ENCODE results near the gene ARAF. TPM values are rescaled to one million over a fixed set of nuclear protein-coding genes. Genes with fewer than 3 reads are reported as not detected.

ARAF gene
- total RNA-seq, 1 donor from 2014 or later, result 7.3 TPM

GRCh38 chrX:47564438-47565085 is 3.6 kb downstream of the ARAF start:
- DNase-seq, result no peak

- DNase-seq, result no peak
These were observed 5.8 kb downstream of the ARAF start for GRCh38 chrX:47566841-47567240.

GRCh38 chrX:47568656-47569295 is 7.8 kb downstream of the ARAF start:
- DNase-seq, result no peak

GRCh38 chrX:47570794-47571193 is 9.8 kb downstream of the ARAF start:
- DNase-seq, result no peak

- no peak for DNase-seq
These were observed 10.2 kb downstream of the ARAF start for GRCh38 chrX:47571215-47571614.

DNA sequence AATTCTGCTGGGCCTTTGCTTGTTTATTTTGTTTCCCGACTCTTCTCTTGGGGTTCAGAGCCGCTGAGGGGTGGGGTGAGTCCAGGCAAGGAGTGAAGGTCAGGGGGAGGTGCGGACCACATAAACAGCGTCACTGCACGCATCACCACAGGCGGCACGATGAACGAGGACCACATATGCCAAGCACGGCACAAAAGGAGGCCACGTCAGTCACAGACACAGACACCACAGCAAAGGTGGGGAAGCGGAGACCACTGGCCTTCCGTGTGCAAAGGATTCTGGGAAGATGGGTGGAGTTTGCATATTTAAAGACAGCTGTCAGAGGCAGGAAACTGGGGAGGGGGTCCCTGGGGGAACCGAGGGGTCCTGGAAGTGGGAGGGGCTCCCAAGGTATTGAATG is 10.9 kb downstream of the ARAF start:
- DNase-seq, result no peak

DNA sequence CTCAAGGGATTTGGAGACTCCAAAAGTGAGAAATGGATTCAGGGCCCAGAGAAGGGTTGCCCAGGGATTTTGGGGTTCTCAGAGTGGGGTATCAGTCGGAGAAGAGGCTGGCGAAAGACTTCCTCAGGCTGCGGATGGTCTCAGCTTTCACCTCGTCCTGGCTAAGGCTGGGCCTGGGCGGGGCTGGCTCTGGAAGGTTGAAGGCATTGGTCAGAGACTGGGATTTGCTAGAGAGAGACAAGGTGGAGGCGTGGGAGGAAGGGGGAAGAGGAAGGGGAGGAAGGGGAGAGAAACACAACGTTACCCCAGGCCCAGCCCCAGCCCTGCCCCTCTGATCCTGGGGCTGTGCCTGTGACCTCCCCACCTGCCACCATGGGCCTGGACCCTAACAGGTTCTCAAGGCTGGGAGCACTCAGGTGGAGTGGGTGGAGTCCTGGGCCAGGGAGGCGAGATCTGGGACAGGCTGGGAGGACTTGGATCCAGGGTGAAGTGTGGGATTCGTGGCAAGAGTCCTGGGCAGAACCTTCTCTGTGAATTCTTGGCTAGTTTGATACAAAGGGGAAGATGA is 11.9 kb downstream of the ARAF start:
- DNase-seq, result no peak

DNA sequence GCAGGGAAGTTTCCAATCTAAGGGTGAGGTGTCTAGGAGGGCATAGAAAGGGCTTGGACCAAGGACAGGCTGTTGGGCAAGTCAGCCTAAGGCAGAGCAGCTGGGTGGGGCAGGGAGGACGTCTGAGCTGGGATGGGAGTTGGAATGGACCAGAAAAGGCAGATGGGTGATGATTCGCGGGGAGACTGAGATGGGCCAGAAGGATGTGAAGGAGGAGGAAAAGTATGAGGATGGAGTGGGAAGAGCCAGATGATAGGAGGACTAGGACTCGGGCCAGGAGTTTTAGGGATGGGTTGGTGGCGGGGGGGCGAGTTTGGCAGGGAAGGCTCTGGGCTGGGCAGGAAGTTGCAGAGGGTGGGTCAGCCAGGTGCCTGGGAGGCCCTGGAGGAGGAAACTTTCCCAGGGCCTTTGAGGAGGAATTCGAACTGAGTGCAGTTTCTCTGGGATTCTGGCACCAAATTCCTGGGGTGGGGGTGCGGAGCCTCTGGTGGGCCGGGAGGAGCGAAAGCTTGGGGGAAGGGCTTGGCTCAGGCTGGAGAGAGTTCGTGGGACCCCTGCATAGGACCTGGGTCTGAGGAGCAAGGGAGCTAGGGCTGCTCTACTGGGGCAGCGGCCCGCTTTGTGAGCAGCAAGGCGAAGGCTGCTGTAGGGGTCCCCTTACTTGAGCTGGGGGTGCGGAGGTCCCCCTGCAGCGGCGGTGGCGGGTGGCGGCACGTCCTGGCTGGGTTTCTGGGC is 12.5 kb downstream of the ARAF start:
- no peak for DNase-seq

GRCh38 chrX:47574076-47574546 is 13.1 kb downstream of the ARAF start:
- no peak for DNase-seq

DNA sequence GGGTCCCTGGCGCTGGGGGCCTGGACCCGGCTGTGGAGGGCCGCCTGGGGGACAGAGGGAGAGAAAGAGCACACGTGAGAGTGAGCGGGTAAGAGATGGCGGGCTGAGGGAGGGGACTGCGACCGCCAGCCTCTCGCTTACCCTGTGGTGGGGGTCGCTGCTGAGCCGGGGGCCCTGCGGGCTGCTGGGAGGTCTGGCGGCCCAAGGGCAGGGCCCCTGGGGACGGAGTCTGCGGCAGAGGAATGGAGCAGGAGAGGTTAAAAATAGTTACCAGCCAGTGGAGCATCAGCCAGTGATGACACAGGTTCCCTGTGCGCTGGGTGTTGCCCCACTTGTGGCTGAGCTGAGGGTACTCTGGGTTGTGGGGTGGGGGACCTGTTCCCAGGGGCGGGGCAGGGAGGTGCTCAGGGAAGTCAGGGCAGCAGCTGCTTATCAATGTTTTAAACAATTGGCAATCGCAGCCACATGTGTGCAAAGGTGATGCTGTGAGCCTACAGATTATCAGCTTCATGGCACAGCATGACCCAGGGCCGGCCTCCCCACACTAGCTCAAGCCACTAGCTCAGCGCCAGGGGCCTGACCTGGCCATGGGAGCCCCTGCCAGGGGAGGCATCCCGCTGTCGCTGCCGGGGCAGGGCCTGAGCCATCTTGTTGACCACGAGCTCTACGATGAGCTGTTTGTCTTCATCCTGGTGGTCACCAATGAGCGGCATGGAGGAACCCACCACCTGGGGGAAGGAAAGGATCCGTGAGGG is 13.7 kb downstream of the ARAF start:
- no peak for DNase-seq

DNA sequence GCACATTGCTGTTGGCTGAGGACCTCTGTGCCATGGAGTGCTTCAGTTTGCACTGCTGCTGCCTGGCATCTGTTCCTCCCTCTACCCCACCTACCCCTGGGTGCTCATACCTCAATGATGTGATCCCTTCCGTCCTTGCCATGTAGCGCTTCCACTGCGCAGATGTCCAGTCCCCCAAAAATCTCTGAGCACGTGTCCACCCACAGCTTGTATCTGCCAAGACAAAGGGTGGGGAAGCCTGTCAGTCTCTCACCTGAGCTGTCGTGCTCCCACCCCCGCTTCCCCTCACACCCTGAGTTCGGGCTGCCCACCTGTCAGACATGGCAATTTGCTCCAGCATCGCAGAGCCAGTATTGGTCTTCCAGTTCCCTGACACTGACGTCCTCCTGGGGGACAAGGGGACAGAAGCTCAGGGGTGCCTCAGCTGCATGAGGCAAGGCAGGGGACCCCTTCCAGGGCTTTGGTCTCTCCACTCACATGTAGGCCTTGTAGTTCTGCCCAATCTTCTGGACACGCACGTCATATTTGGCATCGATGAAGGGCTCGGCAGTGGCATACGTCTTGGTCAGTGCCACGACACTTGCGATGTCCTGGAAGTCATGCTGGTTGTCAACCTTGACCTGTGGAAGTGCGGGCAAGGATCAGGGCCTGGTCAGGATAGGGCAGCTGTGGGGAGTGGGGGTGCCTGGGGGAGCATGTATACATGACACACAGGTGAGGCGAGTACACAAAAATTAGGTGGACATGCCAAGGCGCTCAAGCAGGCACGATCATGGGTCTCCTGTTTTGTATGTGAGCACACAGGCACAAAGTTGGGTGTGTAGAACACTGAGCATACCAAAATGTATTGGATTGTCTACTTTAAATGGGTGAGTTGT is 15.3 kb downstream of the ARAF start:
- no peak for DNase-seq

- DNase-seq, result no peak
These were observed 16.4 kb downstream of the ARAF start for GRCh38 chrX:47577424-47577823.

DNA sequence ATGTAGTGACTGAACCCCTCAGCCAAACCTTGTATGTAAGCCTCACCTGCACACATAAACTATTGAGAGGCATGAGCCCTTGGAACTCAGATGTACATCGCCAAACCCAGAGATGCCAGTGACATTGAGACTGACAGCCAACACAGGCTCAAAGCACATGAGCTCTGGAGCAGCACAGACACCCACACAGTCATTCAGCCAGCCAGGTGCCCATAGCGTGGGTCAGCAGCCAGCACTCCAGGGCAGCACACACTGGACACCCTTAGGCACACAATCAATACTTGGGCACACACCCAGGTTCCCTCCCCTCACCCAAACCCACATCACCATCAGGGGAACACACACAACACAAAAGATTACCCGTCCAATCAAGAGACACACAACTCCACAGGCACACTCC is 16.9 kb downstream of the ARAF start:
- DNase-seq, result no peak

GRCh38 chrX:47578692-47579091 is 17.7 kb downstream of the ARAF start:
- DNase-seq, result no peak

DNA sequence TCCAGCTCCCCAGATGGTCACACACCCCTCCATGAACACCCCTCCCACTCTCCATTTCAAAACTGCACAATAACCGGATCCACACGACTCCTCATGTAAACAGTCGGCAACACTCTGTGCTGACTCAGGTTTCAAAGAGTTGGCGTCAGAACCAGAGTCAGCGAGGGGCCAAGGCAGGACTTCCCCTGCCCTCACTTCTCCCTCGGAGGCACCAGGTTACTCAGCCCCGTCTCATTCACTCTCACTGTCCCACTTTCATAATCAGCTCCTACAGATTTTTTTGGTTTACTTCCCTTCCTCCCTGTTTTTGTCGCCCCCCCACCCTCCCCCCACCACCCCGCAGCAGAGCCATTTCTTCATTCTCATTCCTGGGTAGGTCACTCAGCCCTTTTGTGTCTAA is 18.5 kb downstream of the ARAF start:
- DNase-seq, result no peak

- DNase-seq, result peak; percentile 61
These were observed 21.0 kb downstream of the ARAF start, which contains the start of gene TIMP1 for GRCh38 chrX:47581731-47582647. TSS of gene TIMP1 (plus strand) at chrX:47582436. CDS start at chrX:47583416, 980 bp downstream.

GRCh38 chrX:47583240-47583861 is 22.3 kb downstream of the ARAF start:
- DNase-seq, result no peak

DNA sequence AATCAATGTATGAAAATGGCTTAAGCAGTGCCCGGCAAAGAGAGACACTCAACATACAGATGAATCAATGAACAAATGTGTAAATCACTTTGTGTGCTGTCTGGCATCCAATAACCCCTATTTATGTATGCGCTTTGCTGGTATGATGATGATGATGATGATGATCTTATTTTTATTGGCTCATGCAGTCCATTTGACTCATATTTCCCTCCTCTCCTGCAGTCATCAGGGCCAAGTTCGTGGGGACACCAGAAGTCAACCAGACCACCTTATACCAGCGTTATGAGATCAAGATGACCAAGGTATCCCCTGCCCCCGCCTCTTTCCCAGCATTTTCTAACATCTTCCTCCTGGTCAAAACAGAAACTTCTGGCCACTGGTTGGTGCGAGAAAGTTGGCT is 23.7 kb downstream of the ARAF start:
- no peak for DNase-seq

GRCh38 chrX:47585273-47585672 is 24.3 kb downstream of the ARAF start:
- no peak for DNase-seq

Data from occipital lobe (tissue), 2 donors.